ENCODE measurements around the gene RAI1.

- TF ChIP-seq POLR2AphosphoS5 (IDR thresholded peaks at IDR 0.05; ENCODE audit: insufficient read depth in 1 of 2, low read depth in 1 of 2), result no peak
- TF ChIP-seq POLR2A (IDR thresholded peaks at IDR 0.05), result no peak
Observed at GRCh38 chr17:17762744-17763105, 81.5 kb downstream of the RAI1 start.
